HG02973 (cell line): Measurements from ENCODE around the gene WDR72.
"Not testable (repeated sequence)": the region's sequence is repeated elsewhere in the genome, so short reads cannot be mapped to it uniquely, and the experiment has no call there.

Experiments
- ATAC-seq: cut with Tn5 transposase; IDR thresholded peaks from one replicate; pipeline ENCODE4 v1.9.1; 2021; ENCODE audit warnings: moderate library complexity; ENCODE audit not compliant: unreplicated experiment

WDR72 gene

DNA sequence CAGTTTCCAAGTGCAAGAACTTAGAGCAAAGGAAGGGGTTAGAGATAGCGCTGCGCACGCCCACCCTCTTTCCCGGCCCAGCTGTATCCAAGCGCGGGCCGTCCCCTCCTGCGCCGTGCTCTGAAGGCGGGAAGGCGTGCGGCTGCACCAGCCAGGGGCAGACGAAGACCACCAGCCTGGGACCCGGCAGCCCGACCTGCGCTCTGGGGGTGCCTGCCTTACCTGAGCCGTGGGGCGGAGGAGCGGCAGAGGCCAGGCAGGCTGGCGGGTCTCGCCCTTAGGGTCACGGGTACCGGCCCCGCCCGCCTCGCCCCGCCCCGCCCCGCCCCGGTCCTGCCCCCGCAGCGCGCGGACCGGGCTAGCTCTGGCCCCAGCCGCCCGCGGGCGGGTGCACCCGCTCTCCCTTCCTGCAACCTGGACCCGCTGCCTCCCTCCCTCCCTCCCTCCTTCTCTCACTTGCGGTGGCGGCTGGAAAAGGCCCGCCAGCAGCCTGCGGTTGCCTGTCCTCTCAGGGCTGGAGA lies at the start of gene WDR72:
Gene WDR72, minus strand, starts transcription at position 253 of the 521 bp plus-strand sequence. CDS start 26,514 bp downstream, outside the sequence.
- no peak for ATAC-seq

- ATAC-seq, result peak; percentile 58
Observed at GRCh38 chr15:53808058-53808706, 48.7 kb upstream of the WDR72 start.

DNA sequence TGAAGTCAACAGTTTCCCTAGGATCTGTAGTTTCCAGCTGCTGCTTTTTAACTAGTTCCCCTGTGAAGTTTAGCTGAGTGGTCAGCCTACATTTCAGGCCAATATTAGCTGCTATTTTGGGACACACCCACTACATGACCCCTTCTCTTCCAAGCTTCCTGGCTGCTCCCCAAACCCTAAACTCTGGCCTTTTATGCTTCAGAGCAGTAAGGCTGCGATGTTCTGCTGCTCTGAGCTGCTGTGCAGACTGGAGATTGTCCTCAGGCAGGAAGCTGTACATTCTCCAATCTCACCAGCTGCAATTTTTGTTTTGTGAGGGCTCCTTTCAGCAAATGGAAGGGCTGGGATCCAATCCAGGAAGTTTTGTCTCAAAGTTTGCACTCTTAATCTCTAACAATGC lies 48.0 kb upstream of the WDR72 start:
- ATAC-seq, result no peak

DNA sequence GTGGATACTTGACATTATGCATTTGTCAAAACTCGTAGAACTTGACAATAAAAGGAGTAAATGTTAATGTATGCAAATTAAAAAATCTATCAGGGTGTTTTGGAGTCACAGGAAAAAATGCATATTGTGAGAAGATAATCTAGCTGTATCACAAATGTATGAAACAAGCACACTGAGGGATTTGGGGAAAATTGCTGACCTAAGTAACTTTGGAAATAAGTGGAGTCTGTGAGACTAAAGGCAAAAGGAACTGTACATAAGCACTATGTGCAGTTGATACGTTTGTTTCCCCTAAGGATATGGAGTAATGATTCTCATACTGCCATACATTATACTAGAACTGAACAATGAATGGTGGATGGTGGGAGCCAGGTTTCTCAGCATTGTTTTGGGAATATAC lies 43.2 kb upstream of the WDR72 start:
- ATAC-seq, result no peak

DNA sequence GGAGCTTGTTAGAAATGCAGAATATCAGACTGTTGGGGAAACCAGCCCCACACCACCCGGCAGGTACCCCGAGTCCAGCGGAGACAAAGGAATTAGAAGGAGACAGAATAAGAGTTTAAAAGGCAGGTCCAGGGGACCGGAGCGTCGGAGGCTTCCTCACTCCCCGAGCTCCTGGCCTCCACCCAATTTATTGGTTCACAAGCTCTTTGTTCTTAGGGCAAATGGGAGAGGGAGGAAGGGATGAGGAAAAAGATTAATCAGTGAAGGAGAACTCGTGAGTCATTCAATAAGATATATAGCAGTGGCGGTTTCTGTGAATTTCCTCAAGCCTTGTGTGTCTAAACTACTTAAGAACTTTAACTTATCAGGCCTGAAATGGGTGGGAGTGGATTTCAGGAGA lies 32.1 kb upstream of the WDR72 start:
- ATAC-seq, result no peak

GRCh38 chr15:53789654-53790375 lies 30.4 kb upstream of the WDR72 start:
- ATAC-seq, result no peak

DNA sequence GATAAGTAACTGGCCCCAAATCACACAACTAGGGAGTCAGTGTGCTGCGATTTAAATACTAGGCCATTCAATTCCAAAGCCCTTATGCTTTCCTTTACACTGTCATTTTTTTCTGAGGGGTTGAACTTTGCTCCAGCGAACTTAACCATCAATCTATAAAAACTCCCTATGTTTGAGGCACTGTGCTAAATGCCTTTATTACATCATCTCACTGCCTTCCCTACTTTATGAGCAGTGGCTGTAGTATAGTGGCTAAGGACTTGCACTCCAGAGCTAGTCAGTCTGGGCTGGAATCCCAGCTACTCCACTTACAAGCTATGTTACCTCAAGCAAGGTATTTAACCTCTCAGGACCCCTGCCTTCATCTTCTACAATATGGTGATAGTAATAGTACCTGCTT lies 26.9 kb upstream of the WDR72 start:
- ATAC-seq, result no peak

- ATAC-seq, result not testable (repeated sequence)
Observed at GRCh38 chr15:53785241-53785640, 25.8 kb upstream of the WDR72 start.

GRCh38 chr15:53762916-53763315 lies 3.5 kb upstream of the WDR72 start:
- no peak for ATAC-seq

DNA sequence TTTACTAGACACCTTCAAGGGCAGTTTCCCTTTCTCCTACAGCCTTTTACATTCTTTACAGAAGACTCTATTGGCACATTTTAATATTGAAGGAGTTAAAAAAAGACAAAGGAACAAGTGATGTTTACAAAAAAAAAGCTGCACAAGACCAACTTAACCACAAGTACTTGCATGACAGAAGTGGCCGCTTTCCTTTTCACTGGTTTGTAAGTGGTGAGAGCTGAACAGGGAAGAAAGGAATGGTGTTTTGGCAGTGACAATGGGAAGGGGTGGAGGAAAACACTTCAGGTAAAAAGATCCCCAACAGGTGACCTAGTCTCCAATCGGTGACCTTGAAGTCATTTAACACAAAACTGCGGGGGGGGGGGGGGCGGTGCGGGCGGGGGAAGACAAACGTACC lies 1.1 kb downstream of the WDR72 start:
- no peak for ATAC-seq

DNA sequence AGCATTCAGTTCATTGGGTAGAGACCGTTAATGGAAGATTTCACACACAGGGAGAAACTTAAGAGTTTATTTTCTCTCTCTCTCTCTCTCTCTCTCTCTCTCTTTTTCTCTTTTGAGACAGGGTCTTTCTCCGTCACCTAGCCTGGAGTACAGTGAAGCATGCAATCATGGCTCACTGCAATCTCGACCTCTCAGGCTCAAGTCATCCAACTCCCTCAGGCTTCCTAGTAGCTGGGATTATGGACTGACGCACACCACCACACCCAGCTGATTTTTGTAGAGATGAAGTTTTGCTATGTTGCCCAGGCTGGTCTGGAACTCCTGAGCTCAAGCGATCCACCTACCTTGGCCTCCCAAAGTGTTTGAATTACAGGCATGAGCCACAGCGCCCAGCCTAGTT lies 1.6 kb downstream of the WDR72 start:
- ATAC-seq, result no peak

- no peak for ATAC-seq
Observed at GRCh38 chr15:53753813-53754212, 5.7 kb downstream of the WDR72 start.

- no peak for ATAC-seq
Observed at GRCh38 chr15:53752406-53752805, 7.1 kb downstream of the WDR72 start.

- no peak for ATAC-seq
Observed at GRCh38 chr15:53747501-53748068, 11.9 kb downstream of the WDR72 start.

DNA sequence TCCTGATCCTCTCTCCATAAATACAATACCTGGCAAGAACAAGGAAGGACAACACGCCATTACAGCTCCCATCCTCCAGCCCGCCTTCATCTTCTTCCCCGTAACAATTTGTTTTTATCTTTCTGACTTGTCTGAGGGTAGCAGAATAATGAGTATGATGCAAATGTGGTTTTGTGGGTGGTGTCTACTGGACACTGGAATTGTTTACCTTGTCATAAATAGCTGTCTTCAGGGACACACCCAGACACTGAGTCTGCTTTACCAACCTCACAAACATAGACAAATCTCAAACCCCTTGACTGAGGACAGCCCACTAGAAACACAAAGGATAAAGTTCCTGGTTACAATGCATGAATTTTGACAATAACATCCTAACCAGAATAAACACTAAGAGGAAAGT lies 13.4 kb downstream of the WDR72 start:
- ATAC-seq, result no peak

DNA sequence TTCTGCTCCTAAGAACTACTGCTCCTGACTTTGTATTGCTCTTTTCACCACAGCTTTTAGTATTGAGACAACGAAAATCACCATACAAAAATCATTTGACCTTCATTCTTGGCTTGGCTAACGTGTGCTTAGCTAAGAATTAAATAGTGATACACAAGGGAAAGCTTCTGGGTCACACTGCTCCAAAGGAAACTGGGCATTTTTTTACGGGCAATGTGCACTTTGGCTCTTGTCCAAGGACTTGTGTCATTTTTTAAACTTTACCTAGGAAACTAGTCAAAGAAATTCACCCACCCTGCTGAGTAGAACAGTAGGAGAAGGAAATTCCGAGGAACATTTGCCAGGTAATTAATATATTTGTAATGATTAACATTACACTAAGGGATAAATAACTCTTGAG lies 19.8 kb downstream of the WDR72 start:
- ATAC-seq, result no peak

DNA sequence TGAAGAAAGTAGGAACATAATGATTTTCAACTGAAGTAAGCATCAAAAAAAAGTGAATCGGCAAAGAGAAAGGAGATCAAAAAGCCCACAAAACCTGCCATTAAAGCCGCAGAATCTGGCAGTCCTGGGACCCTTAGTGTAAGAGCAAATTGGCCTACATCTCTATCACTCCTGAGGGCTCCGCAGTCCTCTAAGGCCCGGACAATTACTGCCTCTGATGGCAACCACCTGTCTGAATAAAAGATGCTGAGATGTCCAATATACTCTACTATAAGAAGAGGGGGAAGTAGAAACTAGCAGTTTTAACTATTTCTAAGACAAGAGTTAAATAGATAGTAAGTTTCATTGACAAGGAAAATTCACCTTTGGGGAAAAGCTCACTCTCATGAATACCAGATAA lies 20.3 kb downstream of the WDR72 start:
- ATAC-seq, result no peak

- no peak for ATAC-seq
Observed at GRCh38 chr15:53721334-53722087, 38.0 kb downstream of the WDR72 start.

- ATAC-seq, result no peak
Observed at GRCh38 chr15:53716909-53717876, 42.3 kb downstream of the WDR72 start.

DNA sequence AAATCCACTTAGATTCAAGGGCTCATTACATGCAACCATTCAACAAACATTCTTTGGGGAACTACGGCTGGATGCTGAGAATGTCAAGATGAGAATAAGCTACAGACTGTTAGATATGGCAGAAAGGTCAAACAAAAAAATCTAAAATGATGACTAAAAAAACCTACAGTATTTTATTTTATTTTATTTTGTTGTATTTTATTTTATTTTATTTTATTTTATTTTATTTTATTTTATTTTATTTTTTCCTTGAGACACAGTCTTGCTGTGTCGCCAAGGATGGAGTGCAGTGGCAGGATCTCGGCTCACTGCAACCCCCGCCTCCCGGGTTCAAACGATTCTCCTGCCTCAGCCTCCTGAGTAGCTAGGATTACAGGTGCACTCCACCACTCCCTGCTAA lies 46.2 kb downstream of the WDR72 start:
- ATAC-seq, result no peak
